Subcutaneous preadipocyte (primary cell): ENCODE results near the gene SCAF4. TPM values are rescaled to one million over a fixed set of nuclear protein-coding genes. Genes with fewer than 3 reads are reported as not detected.

Experiments
- small RNA-seq: library from RNA; depleted of rRNA; stranded (forward); fragments of <200 nt; gene quantifications from one replicate; pipeline ENCODE3, GENCODE V24; 2012
- total RNA-seq: library from RNA; depleted of rRNA; stranded (reverse); fragments of >200 nt; gene quantifications from 2 replicates; pipeline ENCODE4 v1.2.3, GENCODE V29; 2012

SCAF4 gene
- 10.3 and 12.5 TPM in 2 replicates for total RNA-seq

GRCh38 chr21:31731857-31732596, at the start of gene SCAF4:
Gene SCAF4 (minus strand): TSS chr21:31732118. CDS start chr21:31731692, 426 bp downstream.

DNA sequence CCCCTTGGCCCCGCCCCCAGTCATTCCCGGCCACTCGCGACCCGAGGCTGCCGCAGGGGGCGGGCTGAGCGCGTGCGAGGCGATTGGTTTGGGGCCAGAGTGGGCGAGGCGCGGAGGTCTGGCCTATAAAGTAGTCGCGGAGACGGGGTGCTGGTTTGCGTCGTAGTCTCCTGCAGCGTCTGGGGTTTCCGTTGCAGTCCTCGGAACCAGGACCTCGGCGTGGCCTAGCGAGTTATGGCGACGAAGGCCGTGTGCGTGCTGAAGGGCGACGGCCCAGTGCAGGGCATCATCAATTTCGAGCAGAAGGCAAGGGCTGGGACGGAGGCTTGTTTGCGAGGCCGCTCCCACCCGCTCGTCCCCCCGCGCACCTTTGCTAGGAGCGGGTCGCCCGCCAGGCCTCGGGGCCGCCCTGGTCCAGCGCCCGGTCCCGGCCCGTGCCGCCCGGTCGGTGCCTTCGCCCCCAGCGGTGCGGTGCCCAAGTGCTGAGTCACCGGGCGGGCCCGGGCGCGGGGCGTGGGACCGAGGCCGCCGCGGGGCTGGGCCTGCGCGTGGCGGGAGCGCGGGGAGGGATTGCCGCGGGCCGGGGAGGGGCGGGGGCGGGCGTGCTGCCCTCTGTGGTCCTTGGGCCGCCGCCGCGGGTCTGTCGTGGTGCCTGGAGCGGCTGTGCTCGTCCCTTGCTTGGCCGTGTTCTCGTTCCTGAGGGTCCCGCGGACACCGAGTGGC, 72.2 kb downstream of the SCAF4 start, which contains the start of gene SOD1:
TSS of gene SOD1 (plus strand) at position 158 of the 723 bp plus-strand sequence. CDS start at position 235, 77 bp downstream.

Small RNA genes within 50 kb of the gene (small RNA-seq; reads per million reads assigned to genes)
- 0.11 reads per million for gene RF01241

Other genes with a start within 250 kb of the SCAF4 start
- gene SOD1, start 72.4 kb downstream of the SCAF4 start, total RNA-seq = 163 and 259 TPM in 2 replicates
- under 0.01 and 0.37 TPM in 2 replicates for gene HUNK, start 140.9 kb upstream of the SCAF4 start, total RNA-seq